Epithelial cell of proximal tubule (primary cell): ENCODE data around the gene LRRD1. TPM values are rescaled to one million over a fixed set of nuclear protein-coding genes. Genes with fewer than 3 reads are reported as not detected.
"Not testable (repeated sequence)": the region's sequence is repeated elsewhere in the genome, so short reads cannot be mapped to it uniquely, and the experiment has no call there.

Experiments
- DNase-seq: peaks from one replicate; pipeline ENCODE4 v3.0.0-alpha.2; 2011; ENCODE audit warnings: low read depth
- H3K4me3 ChIP-seq: 2 replicates; pipeline ENCODE4 v1.5.1; 2011; ENCODE audit warnings: low read depth, mild to moderate bottlenecking, low read length
- CTCF ChIP-seq: conservative IDR thresholded peaks from 2 replicates; pipeline ENCODE4 v1.5.1; 2012; ENCODE audit warnings: low read depth, mild to moderate bottlenecking, low read length
- total RNA-seq: library from RNA; depleted of rRNA; stranded (reverse); fragments of >200 nt; gene quantifications from 2 replicates; pipeline ENCODE4 v1.2.3, GENCODE V29; 2015

LRRD1 gene
- total RNA-seq, 1 donor from 2014 or later, result not detected

GRCh38 chr7:92108821-92109220 is 70.1 kb downstream of the LRRD1 start:
- H3K4me3 ChIP-seq, result no peak overlapping the region
- DNase-seq, result no peak
- TF ChIP-seq CTCF, result no peak

- not testable (repeated sequence) for H3K4me3 ChIP-seq, DNase-seq
Measured at GRCh38 chr7:92102862-92103261, 76.1 kb downstream of the LRRD1 start.

- DNase-seq, result no peak
- no peak for TF ChIP-seq CTCF
- no peak overlapping the region for H3K4me3 ChIP-seq
Measured at GRCh38 chr7:92100534-92100933, 78.4 kb downstream of the LRRD1 start.

- no peak for DNase-seq
- no peak overlapping the region for H3K4me3 ChIP-seq
- TF ChIP-seq CTCF, result no peak
Measured at GRCh38 chr7:92095380-92095779, 83.6 kb downstream of the LRRD1 start.

Other genes with a start within 250 kb of the LRRD1 start
- gene AKAP9, start 238.3 kb downstream of the LRRD1 start, total RNA-seq, result 12.2 and 19.6 TPM in 2 replicates
- 74.8 and 149 TPM in 2 replicates for gene CYP51A1, start 44.7 kb downstream of the LRRD1 start, total RNA-seq
- 29.0 and 45.3 TPM in 2 replicates for gene KRIT1, start 66.8 kb upstream of the LRRD1 start, total RNA-seq
- 20.9 and 27.3 TPM in 2 replicates for gene ANKIB1, start 66.8 kb upstream of the LRRD1 start, total RNA-seq